H1 (cell line): ENCODE data around the gene WDR53. TPM values are rescaled to one million over a fixed set of nuclear protein-coding genes. Genes with fewer than 3 reads are reported as not detected.

ENCODE experiments used
- CHD7 ChIP-seq: fragments of 300-600 bp; sonication (generic); IDR thresholded peaks from 2 replicates; pipeline ENCODE4 v1.7.1; 2012; ENCODE audit warnings: low read length, moderate library complexity, mild to moderate bottlenecking, inconsistent platforms; ENCODE audit not compliant: insufficient replicate concordance
- polyA plus RNA-seq, 7 experiments: library from polyadenylated mRNA; depleted of rRNA in 3 of 7; stranded (reverse) in 5 of 7; unstranded in 2 of 7; fragments of >200 nt in 5 of 7; fragments of 200-250 nt in 2 of 7; gene quantifications; 1 replicate in 5 of 7; 2 replicates in 1 of 7; 4 replicates in 1 of 7; pipeline versions ENCODE4 v1.2.1 to v1.2.3, GENCODE V29; 2011 to 2013; ENCODE audit warnings: missing spikeins in 2 of 7, mixed read lengths in 2 of 7
- total RNA-seq: library from RNA; stranded (reverse); fragmentation: NEBNext Ultra II Directional; extraction: Animal tissue kit (Norgen Biotek cat#: 25700); gene quantifications from 2 replicates; pipeline ENCODE4 v1.2.1, GENCODE V29; 2021

WDR53 gene
- total and polyA plus RNA-seq, 2 of the 8 experiments (the other 6 are each of a cell fraction or from before 2014, with no cell fraction given), result 7.4 to 18.8 TPM

- TF ChIP-seq CHD7, result no peak
These were observed 54.5 kb downstream of the WDR53 start (continued) for GRCh38 chr3:196513697-196514349.
